T-helper 1 cell (primary cell): Measurements from ENCODE around the gene ATP1A2.

Source experiments
- DNase-seq, 5 donors: peaks; one replicate each; pipeline ENCODE4 v3.0.0-alpha.2; 2012 to 2020
- total RNA-seq, 4 donors: gene quantifications; one replicate each; lab custom pipeline; 2026; lab: John Stamatoyannopoulos, UW

Gene ATP1A2
- total RNA-seq = 0 reads per million in 4 donors

GRCh38 chr1:160115545-160116282 lies at the start of gene ATP1A2:
ATP1A2 (plus strand) TSS chr1:160115759; CDS start chr1:160115862, 103 bp downstream.
- no peak for DNase-seq

DNA sequence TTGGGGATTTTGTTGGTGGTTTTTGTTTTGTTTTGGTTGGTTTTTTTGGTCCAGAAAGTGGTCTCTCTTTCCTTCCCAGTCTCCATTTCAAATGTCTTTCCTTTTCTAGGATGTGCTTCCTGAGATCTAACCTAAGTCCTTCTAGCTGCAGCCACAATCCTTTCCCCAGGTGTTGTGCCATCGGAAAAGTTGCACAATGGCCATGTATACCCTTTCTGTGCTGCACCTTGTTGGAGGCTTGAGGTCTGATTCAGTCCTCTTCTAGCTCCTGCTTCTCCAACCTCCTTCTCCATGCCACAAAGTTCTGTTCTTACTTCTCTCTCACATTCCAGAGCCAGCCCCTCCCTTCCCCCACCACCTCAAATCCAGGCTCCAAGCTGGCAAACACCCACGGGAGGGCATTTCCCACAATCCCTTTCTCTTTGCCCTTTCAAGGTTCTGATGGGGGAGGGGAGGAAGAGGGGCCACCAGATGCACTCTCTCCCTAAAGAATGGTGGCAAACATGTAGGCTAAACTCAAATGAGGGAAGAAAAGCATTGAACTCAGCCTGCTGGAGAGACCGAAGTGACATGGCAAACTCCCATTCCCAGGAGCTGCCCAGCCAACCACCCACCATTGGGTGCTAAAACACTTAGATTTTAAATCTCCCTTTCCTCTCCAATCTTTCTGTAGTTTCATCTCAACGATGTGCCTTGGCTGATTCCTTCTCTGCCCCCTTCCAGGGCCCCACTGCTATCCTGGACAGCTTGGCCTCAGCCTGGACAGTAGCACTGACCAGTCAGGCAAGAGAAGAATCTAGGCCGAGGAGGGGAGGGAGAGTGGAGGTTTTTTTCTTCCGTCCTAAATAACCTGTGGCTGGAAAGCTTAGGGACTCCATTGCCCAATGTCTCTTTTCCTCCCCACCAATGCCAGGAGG lies 48.5 kb upstream of the ATP1A2 start:
- no peak for DNase-seq

DNA sequence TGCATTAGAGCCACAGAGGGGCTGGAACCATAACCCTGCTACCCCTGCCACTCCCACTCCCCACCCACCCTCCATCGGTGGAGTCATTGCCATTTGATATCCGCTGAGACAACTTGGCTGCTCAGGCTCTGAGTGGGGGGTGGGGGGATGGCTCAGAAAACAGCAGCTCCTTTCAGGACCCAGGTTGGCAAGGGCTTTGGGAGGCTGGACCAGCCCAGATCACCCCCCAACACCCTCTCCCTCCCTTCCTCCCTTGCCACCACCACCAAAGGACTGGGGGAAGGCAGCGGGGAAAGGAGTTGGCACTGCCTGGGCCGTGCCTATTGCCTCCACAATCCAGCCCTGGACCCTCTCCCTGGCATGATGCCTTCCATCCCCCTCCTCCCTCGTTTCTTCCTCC lies 47.3 kb upstream of the ATP1A2 start:
- no peak for DNase-seq

- no peak for DNase-seq
These were observed 45.9 kb upstream of the ATP1A2 start, which contains the start of gene KCNJ10 for GRCh38 chr1:160069460-160070231. KCNJ10 (minus strand) TSS chr1:160070160; CDS start chr1:160042532, 27,628 bp downstream.

DNA sequence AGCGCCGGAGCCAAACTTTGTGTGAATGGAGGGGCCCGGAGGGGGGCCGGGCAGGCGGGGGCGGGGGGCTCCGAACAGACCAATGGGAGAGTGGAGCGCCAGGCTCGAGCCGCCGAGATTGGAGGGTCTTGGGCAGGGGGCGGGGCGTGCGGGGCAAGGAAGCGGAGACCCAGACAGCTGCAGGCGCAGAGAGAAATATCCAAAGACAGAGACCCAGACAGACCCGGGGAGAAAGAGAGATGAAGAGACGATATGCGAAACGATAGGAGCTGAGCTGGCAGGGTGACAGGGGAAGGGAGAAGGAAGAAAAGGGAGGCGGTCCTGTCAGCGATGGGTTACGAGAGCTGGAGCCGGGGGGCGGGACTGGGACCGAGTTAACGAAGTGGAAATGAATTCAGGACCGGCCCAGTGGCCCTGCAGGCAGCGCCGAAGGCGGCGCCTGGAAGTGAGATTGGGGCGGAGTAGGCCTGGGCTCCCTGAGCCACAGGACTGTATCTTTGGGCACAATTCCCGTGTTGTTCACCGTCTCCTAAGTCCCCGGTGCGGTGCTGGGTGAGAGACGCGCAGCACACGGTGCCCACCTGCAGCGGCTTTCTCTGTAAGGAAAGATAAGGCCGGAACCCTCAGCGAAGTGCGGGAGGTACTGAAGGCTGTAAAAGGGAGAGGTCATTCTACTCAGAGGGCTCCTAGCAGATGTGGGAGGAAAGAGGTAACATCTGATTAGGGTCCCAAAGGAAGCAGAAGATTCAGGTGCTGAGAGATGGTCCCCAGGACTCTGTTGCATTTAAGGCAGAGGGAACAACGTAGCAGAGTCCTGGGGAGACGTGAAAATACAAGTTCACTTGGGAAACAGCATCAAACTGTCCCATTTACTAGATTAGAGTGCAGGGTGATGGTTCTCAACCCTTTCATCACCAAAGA lies 45.1 kb upstream of the ATP1A2 start:
- peak; percentile 34 to 62 (median 50) for DNase-seq

DNA sequence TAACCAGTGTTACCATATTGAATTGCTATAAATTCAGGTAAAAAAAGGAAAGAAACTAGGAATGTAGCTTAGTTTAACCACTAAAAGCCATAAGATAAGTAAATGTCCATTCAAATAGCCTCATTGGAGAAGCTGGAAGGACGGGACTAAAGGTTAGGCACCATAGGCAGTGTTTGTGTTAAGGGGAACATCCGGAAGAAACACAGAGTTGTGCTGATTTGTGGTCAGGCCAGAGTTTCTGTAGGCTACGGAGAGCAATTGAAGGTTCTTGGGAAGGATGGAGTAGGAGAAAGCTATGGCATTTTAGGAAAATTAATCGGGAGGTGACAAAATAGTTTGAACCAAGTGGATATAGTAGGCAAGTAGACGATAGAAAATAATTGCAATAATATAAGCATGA lies 44.3 kb upstream of the ATP1A2 start:
- DNase-seq = no peak

DNA sequence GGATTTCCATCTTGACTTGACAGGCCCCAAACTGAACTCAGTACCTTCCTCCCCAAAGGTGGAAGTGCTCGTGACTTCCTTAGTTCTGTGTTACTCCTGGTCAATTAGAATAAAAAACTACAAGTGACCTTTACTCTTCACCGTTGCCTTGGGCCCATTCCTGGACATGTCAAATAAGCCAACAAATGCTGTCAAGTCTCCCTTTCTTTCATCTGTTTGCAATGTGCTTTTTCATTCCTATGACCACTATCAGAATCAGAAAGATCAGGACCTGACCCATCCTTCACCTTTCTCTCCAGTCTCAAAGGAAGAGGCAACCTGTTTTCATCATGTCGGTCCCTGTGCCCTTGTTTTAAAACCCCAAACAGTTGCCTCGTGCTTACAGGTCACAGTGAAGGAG lies 40.7 kb upstream of the ATP1A2 start:
- DNase-seq = no peak

- no peak for DNase-seq
These were observed 39.7 kb upstream of the ATP1A2 start for GRCh38 chr1:160075836-160076235.

DNA sequence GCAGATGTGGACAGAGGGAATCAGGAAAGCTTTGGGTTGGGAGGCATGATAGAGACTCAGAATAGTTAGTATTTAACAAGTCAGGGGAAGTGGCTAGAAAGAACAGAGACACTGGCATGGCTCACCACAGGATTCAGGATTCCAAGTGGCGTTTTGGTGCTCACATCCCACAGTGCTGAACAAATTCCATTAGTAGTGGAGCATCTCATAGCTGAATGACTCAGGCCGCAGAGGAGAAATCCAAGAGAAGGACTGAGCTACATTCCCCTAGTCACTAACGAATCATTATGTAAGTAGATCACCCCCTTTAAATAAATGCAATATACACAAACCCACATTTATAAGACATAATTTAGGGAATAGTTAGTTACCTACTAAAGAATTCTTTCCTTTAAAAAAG lies 39.3 kb upstream of the ATP1A2 start:
- DNase-seq = no peak

DNA sequence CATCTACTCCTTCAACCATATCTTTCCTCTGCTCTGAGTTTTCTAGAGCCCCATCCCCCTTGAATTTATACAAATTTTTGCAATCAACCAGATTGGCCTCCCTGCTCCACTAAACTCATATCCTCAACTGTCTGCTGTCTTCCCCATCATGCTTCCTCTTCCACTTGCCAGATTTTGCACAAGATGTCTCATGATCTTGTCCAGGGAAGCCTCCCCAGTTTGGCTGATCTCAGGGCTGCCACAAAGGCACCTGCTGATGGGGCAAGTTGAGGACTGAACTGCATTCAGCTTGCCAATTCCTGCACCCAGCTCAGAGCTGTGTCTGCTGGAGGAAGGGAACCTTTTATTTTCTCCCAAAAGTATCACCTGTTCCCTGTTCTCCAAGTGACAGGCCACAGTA lies 38.1 kb upstream of the ATP1A2 start:
- DNase-seq = no peak

GRCh38 chr1:160078512-160079195 lies 36.9 kb upstream of the ATP1A2 start:
- DNase-seq = peak in 3 of 5 donors; percentile 45 to 52 (median 47)

DNA sequence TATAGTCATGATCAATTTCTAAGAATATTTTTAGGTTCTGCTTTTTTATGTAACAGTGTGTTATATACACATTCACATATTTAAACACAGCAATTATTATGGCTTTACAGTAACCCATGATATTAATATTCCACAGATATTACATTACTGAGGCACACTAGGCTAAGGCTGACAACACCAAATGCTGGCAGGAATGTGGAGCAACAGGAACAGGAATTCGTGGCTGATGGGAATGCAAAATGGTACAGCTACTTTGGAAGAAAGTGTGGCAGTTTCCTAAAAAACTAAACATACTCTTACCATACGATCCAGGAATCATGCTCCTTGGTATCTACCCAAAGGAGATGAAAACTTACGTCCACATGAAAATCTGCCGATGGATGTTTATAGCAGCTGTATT lies 36.1 kb upstream of the ATP1A2 start:
- DNase-seq = no peak

GRCh38 chr1:160080381-160081100 lies 35.0 kb upstream of the ATP1A2 start:
- no peak for DNase-seq

DNA sequence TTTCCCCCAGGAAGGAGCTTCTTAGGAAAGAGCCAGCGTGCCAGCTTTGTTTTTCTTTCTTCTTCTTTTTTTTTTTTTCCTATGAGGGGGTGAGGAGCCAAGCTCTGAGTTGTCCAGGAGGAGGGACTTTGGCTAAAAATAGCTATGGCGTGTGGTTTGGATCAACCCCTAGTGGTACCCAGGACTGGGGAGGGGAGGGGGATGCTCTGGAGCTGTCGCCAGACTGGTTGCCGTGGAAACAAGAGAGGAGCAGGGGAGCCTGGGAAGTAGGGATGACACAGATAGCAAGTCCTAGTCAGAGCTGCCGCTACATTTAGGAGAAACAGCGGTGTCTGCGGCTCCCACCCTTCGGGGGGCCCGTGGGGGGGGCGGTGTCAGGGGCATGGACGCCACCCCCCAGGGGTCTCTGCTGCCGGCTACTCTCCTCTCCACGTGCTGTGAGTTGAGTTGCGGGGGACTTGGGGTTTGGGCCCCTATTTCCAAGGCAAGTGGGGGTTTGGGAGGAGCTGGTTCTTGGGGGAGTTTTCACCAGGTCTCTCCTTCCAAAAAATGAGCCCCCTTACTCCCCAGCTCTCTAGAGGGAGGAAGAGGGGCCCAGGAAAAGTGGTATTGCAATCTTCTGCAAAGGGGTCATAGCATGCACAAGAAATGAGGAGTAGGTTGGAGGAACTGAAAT lies 34.2 kb upstream of the ATP1A2 start, which contains the start of gene KCNJ9:
TSS of gene KCNJ9 (plus strand) at position 278 of the 676 bp plus-strand sequence. CDS start 2,493 bp downstream, outside the sequence.
- DNase-seq = no peak

DNA sequence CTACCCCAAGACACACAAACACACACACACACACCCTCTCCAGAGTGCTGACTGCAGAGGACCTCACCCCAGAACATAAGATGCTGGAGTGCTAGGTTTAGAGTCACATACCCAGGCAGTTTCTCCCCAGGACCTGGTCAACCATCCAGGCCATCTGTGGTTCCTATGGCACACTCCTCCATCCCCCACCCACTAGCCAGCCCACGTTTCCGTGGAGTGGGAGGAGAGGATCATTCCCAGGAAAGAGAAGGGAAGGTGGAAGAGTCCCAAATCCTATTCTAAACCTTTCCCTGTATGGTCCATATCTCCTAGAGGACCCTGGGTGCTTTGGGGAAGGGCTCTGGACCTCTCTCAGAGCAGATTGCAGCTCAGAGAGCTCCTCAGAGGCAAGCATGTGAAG lies 33.1 kb upstream of the ATP1A2 start:
- no peak for DNase-seq

- no peak for DNase-seq
These were observed 32.6 kb upstream of the ATP1A2 start for GRCh38 chr1:160082926-160083325.

DNA sequence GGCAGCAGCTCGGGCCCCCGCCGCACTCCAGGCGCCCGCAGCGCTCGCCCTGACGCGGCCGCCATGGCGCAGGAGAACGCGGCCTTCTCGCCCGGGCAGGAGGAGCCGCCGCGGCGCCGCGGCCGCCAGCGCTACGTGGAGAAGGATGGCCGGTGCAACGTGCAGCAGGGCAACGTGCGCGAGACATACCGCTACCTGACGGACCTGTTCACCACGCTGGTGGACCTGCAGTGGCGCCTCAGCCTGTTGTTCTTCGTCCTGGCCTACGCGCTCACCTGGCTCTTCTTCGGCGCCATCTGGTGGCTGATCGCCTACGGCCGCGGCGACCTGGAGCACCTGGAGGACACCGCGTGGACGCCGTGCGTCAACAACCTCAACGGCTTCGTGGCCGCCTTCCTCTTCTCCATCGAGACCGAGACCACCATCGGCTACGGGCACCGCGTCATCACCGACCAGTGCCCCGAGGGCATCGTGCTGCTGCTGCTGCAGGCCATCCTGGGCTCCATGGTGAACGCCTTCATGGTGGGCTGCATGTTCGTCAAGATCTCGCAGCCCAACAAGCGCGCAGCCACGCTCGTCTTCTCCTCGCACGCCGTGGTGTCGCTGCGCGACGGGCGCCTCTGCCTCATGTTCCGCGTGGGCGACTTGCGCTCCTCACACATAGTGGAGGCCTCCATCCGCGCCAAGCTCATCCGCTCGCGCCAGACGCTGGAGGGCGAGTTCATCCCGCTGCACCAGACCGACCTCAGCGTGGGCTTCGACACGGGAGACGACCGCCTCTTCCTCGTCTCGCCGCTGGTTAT lies 31.4 kb upstream of the ATP1A2 start:
- DNase-seq = peak; percentile 46 to 69 (median 63)

DNA sequence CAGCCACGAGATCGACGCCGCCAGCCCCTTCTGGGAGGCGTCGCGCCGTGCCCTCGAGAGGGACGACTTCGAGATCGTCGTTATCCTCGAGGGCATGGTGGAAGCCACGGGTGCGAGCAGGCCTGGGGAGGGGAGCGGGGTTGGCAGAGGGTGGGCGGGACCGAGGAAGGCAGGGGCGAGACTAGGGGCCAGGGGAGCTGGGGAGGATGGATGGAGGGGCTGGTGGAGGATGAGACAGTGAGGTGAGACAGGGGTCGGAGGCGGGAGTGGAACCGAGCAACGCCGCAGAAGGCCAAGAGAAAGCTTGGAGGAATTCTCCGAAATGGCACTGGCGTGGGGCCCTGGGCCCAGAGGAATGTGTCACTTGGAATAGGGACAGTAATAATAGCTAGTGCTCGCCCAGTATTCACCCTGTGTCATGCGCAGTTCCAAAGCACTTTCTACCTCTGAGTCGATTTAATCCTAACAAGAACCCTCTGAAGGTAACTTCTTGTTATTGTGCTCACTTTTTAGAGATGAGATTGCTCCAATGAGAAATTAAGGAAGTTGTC lies 30.7 kb upstream of the ATP1A2 start:
- no peak for DNase-seq
